K562 (cell line): Measurements from ENCODE around the gene GKN1. TPM values are rescaled to one million over a fixed set of nuclear protein-coding genes. Genes with fewer than 3 reads are reported as not detected.

Source experiments
- ATAC-seq: fragments of 200-7000 bp; cut with Tn5 transposase; 3 replicates; pipeline ENCODE4 v1.9.1; 2020; ENCODE audit warnings: moderate library complexity
- BruUV-seq: library from RNA; stranded (reverse); fragments of 400-500 nt; replicated peaks from 2 replicates; lab custom pipeline; 2021; lab: Mats Ljungman, UMichigan
- CTCF ChIA-PET: fragments of 300-600 bp; formaldehyde crosslinking; extraction: SDS; loops from one replicate; lab custom pipeline; 2021; ENCODE audit warnings: low intra/inter-chr PET ratio; lab: Yijun Ruan, JAX
- POLR2A ChIA-PET: fragments of 300-600, 350-650 bp; sonication (Branson Sonifier 250); formaldehyde crosslinking; extraction: SDS; loops from one replicate; lab custom pipeline; 2021; ENCODE audit warnings: antibody characterized with exemption, inconsistent platforms; lab: Yijun Ruan, JAX
- DNase-seq, 4 experiments: peaks; one replicate each; pipeline versions ENCODE4 v3.0.0 to v3.0.0-alpha.2; 2011 to 2018; ENCODE audit warnings: low spot score in 3 of 4, mixed read lengths in 3 of 4; ENCODE audit errors: extremely low read depth in 1 of 4
- FAIRE-seq: peaks from 2 replicates; lab custom pipeline; 2011; peaks lifted over from hg19 to GRCh38; lab: Jason Lieb, UNC
- H2AFZ ChIP-seq: 2 replicates; pipeline ENCODE4 v1.6.0; 2011; ENCODE audit warnings: low read depth, low read length, control low read depth, inconsistent platforms
- H3K27ac ChIP-seq: fragments of 200-600 bp; 3 replicates; pipeline ENCODE4 v1.8.0; 2011; ENCODE audit warnings: low read depth, mild to moderate bottlenecking, control low read depth, inconsistent platforms, low read length, moderate library complexity, mixed read lengths; ENCODE audit errors: extremely low read depth
- H3K27me3 ChIP-seq, 2 experiments: fragments of 300-600 bp in 1 of 2; 2 replicates in 1 of 2; 3 replicates in 1 of 2; pipeline versions ENCODE4 v1.6.0 to v1.8.0; 2011; ENCODE audit warnings: inconsistent platforms in 2 of 2, low read length in 2 of 2, mild to moderate bottlenecking in 1 of 2, mixed read lengths in 1 of 2, moderate library complexity in 1 of 2; ENCODE audit not compliant: control insufficient read depth in 2 of 2, insufficient read depth in 2 of 2
- H3K36me3 ChIP-seq: fragments of 300-600 bp; 3 replicates; pipeline ENCODE4 v1.8.0; 2011; ENCODE audit warnings: mild to moderate bottlenecking, low read length, inconsistent platforms; ENCODE audit not compliant: control insufficient read depth, insufficient read depth
- H3K4me1 ChIP-seq, 2 experiments: fragments of 200-600 bp in 1 of 2; replicated peaks in 1 of 2; 2 replicates in 1 of 2; 3 replicates in 1 of 2; pipeline versions ENCODE4 v1.5.1 to v1.8.0; 2011; ENCODE audit warnings: inconsistent platforms in 2 of 2, low read length in 2 of 2, mild to moderate bottlenecking in 1 of 2, mixed read lengths in 1 of 2, moderate library complexity in 1 of 2; ENCODE audit not compliant: control insufficient read depth in 2 of 2, insufficient read depth in 2 of 2
- H3K4me2 ChIP-seq: 2 replicates; pipeline ENCODE4 v1.6.1; 2011; ENCODE audit warnings: low read length, control low read depth, inconsistent platforms, mixed read lengths; ENCODE audit not compliant: insufficient read depth
- H3K4me3 ChIP-seq: fragments of 200-600 bp; sonication (generic), shearing (Covaris generic); 2 replicates; pipeline ENCODE4 v1.5.1; 2016; ENCODE audit warnings: control low read depth, inconsistent platforms
- H3K79me2 ChIP-seq: fragments of 200-600 bp; 3 replicates; pipeline ENCODE4 v1.8.0; 2011; ENCODE audit warnings: low read length, inconsistent platforms; ENCODE audit not compliant: control insufficient read depth, insufficient read depth
- H3K9ac ChIP-seq, 2 experiments: 2 replicates each; pipeline versions ENCODE4 v1.6.0 to v1.6.1; 2011; ENCODE audit warnings: low read depth in 2 of 2, low read length in 2 of 2, control low read depth in 1 of 2, inconsistent platforms in 1 of 2, mild to moderate bottlenecking in 1 of 2, mixed read lengths in 1 of 2; ENCODE audit not compliant: insufficient read depth in 1 of 2
- H3K9me1 ChIP-seq: one replicate; pipeline ENCODE4 v1.6.0; 2011; ENCODE audit warnings: inconsistent platforms, mild to moderate bottlenecking, low read length, moderate library complexity; ENCODE audit not compliant: control insufficient read depth, insufficient read depth
- H3K9me3 ChIP-seq: replicated peaks from 2 replicates; pipeline ENCODE4 v1.5.1; 2011; ENCODE audit warnings: low read depth, low read length, inconsistent platforms; ENCODE audit not compliant: control insufficient read depth, insufficient read depth
- H4K20me1 ChIP-seq: replicated peaks from 2 replicates; pipeline ENCODE4 v1.6.1; 2011; ENCODE audit warnings: low read length, inconsistent platforms, mixed read lengths; ENCODE audit not compliant: control insufficient read depth, insufficient read depth
- CHD7 ChIP-seq: fragments of 200-600 bp; sonication (generic); IDR thresholded peaks from one replicate; pipeline ENCODE4 v1.6.1; 2012; ENCODE audit warnings: mild to moderate bottlenecking, low read depth, low read length, inconsistent platforms
- FOXK1 ChIP-seq: sonication (generic); formaldehyde crosslinking; IDR thresholded peaks from 2 replicates; pipeline ENCODE4 v1.8.0; 2022; ENCODE audit warnings: missing genetic modification reagents, mild to moderate bottlenecking, borderline replicate concordance
- HDAC2 ChIP-seq: fragments of 450-650 bp; IDR thresholded peaks from 2 replicates; pipeline ENCODE4 v1.6.1; 2016; ENCODE audit warnings: mild to moderate bottlenecking
- MIER1 ChIP-seq: fragments of 450-650 bp; IDR thresholded peaks from 2 replicates; pipeline ENCODE4 v1.6.1; 2016; ENCODE audit warnings: antibody characterized with exemption, mild to moderate bottlenecking, low read depth
- NEUROD1 ChIP-seq: fragments of 150-350 bp; IDR thresholded peaks from 2 replicates; pipeline ENCODE4 v1.6.1; 2014; ENCODE audit warnings: borderline replicate concordance, low read length, low read depth; ENCODE audit not compliant: partially characterized antibody
- NFIC ChIP-seq: fragments of 450-650 bp; IDR thresholded peaks from 2 replicates; pipeline ENCODE4 v1.6.1; 2017; ENCODE audit warnings: mild to moderate bottlenecking, inconsistent platforms
- POLR2AphosphoS5 ChIP-seq: IDR thresholded peaks from 2 replicates; pipeline ENCODE4 v1.6.1; 2011; ENCODE audit warnings: mild to moderate bottlenecking, low read depth, low read length, moderate library complexity; ENCODE audit not compliant: control insufficient read depth, insufficient read depth
- PURB ChIP-seq: sonication (generic); formaldehyde crosslinking; IDR thresholded peaks from 2 replicates; pipeline ENCODE4 v1.9.0; 2021; ENCODE audit warnings: low read depth, mild to moderate bottlenecking, missing genetic modification reagents
- RNF2 ChIP-seq: sonication (generic); IDR thresholded peaks from 2 replicates; pipeline ENCODE4 v1.6.1; 2016
- ZNF133 ChIP-seq: fragments of 250-450 bp; sonication (Bioruptor Pico); IDR thresholded peaks from 2 replicates; pipeline ENCODE4 v1.4.0; 2020; ENCODE audit warnings: mild to moderate bottlenecking
- WGBS: fragments of 100-300 bp; shearing (Covaris generic); methylation state at CpG from one replicate; pipeline ENCODE4 v1.1.6; 2016; ENCODE audit warnings: low coverage, mixed read lengths; ENCODE audit not compliant: insufficient coverage; ENCODE audit errors: missing lambda C conversion rate; 5-methylcytosine and 5-hydroxymethylcytosine counted together
- in situ Hi-C: fragments of 300-500 bp; cut with MboI; formaldehyde crosslinking; loops from 4 replicates; pipeline ENCODE4 v1.15.0; 2018; ENCODE audit warnings: inconsistent platforms, mixed read lengths
- intact Hi-C: fragments of 100-400 bp; cut with micrococcal nuclease; formaldehyde crosslinking; loops from 2 replicates; pipeline ENCODE4 v1.14.2; 2022
- polyA plus RNA-seq, 8 experiments: library from polyadenylated mRNA; depleted of rRNA in 4 of 8; stranded (reverse) in 5 of 8; unstranded in 3 of 8; fragments of >200 nt; fragmentation: Nextera tagmentation in 2 of 8; fragmentation: Illumina TruSeq in 1 of 8; extraction: Ambion mirVana in 2 of 8; extraction: Trizol in 1 of 8; gene quantifications; 2 replicates each; pipeline versions ENCODE4 v1.2.1 to v1.2.3, GENCODE V29; 2011 to 2014; ENCODE audit warnings: inconsistent platforms in 1 of 8, missing spikeins in 1 of 8
- total RNA-seq, 7 experiments: library from RNA; depleted of rRNA in 6 of 7; stranded (reverse); fragments of >200 nt in 6 of 7; fragmentation: Illumina TruSeq in 2 of 7; extraction: Trizol in 2 of 7; gene quantifications; 2 replicates each; pipeline versions ENCODE4 v1.2.1 to v1.2.3, GENCODE V29; 2011 to 2021; ENCODE audit warnings: low replicate concordance in 1 of 7

Gene GKN1
- total and polyA plus RNA-seq, 9 of the 15 experiments (the other 6 are each of a cell fraction or from before 2014, with no cell fraction given), result not detected

- Histone ChIP-seq H3K4me3 (peak overlapping the region; percentile 31), H3K9me1 (no peaks in the 10 kb centered on the region), H4K20me1 (no peaks in the 10 kb centered on the region; the same call in 1 of the 2 replicates), H2AFZ (no peak overlapping the region), H3K27ac (no peak overlapping the region), H3K9me3 (no peaks in the 10 kb centered on the region), H3K4me1 (peaks cover 3 to 11% of the 10 kb centered on the region in 2 experiments; a peak in 4 of 5 replicates), H3K9ac (no peak overlapping the region), H3K79me2 (no peaks in the 10 kb centered on the region), H3K36me3 (no peaks in the 10 kb centered on the region), H3K4me2 (no peak overlapping the region), H3K27me3 (peaks cover 14 to 37% of the 10 kb centered on the region in 2 experiments; a peak in 3 of 5 replicates)
- DNase-seq (no peak), FAIRE-seq (no peak), ATAC-seq (no peak)
- ChIA-PET CTCF (interaction anchor here (1.3 kb wide), 1 partner anchor 294 kb away, joined by 3 read pairs; no protein-coding TSS in a partner anchor), POLR2A (no interaction called here)
- no TSS peak for BruUV-seq
- 2% methylated on average over 20 of the region's 20 CpGs for WGBS
- in situ Hi-C loops (no loop called here), intact Hi-C loops (no loop called here)
- TF ChIP-seq ZNF133 (CRISPR knock-in tag), result no peak
- no peak for TF ChIP-seq NEUROD1
- no peak for TF ChIP-seq CHD7
- no peak for TF ChIP-seq MIER1
- TF ChIP-seq POLR2AphosphoS5, result no peak
- no peak for TF ChIP-seq FOXK1 (CRISPR knock-in tag)
- TF ChIP-seq HDAC2, result no peak
- no peak for TF ChIP-seq NFIC
- TF ChIP-seq PURB (CRISPR knock-in tag), result no peak
- no peak for TF ChIP-seq RNF2
These were observed 39.7 kb downstream of the GKN1 start for GRCh38 chr2:69013840-69014821.
